NCI-H526 (cell line): ENCODE data around the gene PARVA.
A peak's percentile ranks its signal among the peaks of the same experiment; 100 is the strongest.

Experiments
- DNase-seq, 2 experiments: peaks; one replicate each; lab custom pipeline; 2025; lab: John Stamatoyannopoulos, UW

Gene PARVA

DNA sequence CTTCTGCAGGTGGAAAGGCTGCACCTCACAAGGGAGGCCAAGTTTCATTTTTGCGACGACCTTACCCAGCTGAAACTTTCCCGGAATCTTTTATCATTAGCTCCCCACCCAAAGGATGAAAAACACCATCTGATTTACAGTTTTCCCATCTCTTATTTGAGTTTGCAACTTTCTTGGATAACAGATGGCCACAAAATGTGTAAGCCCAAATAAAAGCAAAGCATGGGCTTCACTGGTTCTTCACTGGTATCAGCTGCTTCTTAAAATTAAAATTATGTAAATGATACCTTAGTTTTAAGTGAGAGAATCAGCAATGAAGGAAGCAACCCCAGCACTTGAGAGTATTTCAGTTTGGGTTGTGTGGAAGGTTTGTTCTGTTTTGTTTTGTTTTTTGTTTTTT lies 55.8 kb downstream of the PARVA start:
- no peak for DNase-seq

DNA sequence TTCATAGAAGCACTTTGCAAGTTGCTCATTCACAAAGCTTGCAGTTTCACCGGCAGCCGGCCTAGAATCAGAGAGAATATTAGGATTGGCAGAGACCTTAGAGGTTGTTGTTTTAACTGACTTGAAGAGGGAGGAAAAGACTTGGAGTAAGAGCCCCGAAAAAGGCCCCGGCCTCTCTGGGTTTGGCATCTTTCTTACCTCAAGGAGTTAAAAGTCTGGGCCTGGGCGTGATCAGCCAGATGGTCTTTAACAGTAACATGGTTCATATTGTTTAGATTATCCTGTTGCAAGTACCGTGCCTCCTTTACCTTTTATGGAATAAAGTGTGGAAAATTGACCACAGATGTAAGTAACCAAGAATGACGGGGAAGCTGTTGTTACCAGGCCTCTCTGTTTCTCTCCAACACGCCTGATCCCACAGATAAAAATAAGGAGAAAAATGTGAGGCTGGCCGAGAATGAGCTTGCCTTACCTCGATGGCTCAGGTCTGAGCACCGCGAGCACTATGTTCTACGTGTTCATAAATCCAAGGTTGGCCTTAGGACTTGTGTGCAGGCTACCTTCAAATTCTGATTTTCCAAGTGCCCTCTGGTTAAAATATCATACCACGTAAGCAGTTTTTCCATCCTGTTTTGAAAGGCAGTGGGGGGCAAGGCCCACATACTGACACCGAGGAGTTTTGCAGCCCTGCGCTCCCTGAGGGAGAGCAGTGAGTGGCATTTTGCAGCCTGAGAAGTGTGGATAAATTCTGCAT lies 56.4 kb downstream of the PARVA start:
- DNase-seq, result no peak

GRCh38 chr11:12434325-12434654 lies 56.9 kb downstream of the PARVA start:
- no peak for DNase-seq

- DNase-seq, result no peak
Observed at GRCh38 chr11:12435264-12435663, 57.9 kb downstream of the PARVA start.

DNA sequence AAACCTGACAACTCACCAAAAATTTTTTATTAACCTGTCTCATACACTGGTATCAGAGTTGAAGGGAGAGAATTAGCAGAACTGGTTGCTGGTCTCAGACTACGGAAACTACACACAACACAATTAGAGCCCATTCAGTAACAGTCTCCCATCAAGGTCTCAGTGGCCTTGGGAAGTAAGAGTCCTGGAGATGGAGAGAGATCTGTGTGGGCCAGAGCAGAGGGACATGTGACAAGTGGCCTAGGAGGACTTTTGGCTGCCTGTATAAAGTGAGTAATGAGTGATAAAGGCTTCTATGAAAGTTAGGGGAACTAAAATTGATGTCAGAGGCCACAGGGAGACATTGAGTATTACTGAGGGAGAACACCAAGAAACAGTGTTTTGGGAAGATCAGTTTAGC lies 58.9 kb downstream of the PARVA start:
- no peak for DNase-seq

DNA sequence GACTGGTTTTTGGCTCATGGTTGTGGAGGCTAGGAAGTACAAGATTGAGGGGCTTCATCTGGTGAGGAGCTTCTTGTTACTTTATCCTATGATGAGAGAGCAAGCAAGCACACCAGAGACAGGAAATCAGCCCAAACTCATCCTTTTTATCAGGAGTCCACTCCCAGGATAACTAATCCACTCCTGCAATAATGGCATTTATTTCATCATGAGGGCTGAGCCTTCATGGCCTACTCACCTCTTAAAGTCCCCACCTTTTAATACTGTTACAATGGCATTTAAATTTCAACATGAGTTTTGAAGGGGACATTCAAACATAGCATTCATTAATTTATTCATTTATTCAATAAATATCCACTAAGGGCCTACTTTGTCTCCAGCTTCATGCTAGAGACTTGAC lies 60.9 kb downstream of the PARVA start:
- DNase-seq, result no peak

GRCh38 chr11:12439615-12440014 lies 62.2 kb downstream of the PARVA start:
- peak; percentile 61 to 66 for DNase-seq

- DNase-seq, result no peak
Observed at GRCh38 chr11:12440565-12440964, 63.2 kb downstream of the PARVA start.

GRCh38 chr11:12441231-12441861 lies 64.0 kb downstream of the PARVA start:
- no peak for DNase-seq

GRCh38 chr11:12444601-12445000 lies 67.2 kb downstream of the PARVA start:
- DNase-seq, result no peak

DNA sequence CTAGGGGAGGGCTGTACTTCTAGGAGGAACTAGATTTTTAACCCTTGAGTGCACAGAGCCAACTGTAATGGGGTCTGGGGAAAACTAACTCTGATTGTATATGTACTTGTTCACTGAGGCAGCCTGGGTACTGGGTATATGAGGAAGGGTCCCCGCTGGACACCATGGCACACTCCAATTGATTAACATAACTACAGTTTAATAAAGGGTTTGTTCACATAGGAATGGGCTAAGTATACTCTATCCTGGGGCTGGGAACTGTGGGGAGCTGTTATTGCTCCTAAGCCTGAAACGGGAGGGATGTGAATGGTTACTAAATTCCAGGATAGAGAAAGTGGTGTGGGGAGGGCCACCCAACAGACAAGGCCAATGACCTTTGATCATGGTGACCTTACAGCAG lies 67.6 kb downstream of the PARVA start:
- DNase-seq, result no peak

DNA sequence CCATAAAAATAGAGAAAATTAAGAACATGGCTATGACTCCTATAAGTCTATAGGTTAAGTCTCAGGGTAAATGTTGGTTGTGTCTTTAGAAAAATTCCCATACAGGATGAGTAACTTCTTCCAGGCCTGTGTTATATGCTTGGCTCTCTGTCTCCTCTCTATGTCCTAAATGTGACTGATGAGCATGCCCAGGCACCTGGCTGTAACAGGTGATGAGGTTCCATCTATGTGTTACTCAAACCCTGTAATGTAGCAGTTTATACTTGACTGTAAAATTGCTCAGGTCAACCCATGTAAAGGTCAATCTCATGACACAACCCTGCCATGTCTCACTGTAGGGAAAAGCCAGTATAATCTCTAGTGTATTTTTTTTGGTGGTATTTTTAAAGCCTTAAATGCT lies 69.5 kb downstream of the PARVA start:
- DNase-seq, result no peak

DNA sequence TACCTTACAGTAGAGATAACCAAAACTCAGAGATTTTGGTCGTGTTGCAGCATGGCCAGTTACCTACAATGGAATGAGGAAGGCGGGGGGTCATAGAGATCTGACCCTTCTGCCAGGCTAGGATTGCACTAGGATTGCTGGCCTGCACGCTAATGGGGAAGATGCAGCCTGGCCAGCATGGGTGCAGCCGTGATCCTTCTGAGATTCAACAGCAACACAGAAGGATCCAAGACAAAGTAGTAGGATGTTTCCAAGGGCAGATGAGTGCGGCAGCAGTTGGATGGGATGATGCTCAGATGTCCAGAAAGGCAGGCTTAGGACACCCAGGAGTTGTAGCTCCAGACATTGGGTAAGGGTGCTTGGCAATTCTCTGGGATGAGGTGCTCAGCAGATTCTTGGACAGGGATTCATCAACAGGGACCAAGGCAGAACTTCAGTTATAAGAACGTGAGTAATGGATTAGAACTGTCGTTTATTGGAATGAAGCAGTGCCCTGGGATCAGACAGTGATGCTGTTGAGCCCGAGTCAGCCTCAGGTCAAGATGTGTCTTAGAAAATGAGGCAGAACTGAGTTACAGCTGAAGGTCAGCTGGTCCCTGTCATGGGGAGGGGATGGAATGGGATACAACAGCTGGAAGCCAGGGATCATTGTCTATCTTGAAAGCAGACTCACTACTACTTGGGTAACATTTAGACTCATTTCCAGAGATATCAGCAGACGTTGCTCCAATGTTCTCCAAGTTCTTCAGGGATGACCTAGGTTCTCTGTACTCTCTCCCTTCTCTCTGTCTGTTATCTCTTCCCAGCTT lies 71.0 kb downstream of the PARVA start:
- no peak for DNase-seq

DNA sequence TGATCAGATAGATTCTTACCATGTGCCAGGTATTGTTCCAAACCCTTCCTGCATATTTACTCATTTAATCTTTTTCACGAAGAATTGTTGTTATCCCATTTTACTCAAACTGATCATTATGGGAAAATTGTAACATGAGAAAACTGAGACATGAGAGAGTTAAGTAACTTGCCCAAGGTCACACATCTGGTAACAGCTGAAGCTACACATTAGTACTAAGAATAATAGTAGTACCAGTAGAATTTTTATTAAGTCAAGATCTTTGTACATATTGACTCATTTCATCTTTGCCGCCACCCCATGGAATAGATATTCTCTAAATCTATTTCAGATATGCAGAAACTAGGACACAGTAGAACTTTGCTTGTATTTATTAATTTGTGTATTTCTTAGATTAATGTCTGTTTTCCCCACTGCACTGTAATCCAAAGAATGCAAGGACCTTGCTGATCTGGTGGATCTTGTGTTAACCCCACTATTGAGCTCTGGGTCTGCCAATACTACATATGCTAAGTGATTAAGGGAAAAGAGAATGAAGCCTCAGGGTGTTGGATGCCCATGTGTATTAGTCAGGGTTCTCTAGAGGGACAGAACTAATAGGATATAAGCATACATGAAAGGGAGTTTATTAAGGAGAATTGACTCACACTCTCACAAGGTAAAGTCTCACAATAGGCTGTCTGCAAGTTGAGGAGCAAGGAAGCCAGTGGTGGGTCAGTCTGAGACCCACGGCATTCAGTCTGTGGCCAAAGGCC lies 72.8 kb downstream of the PARVA start:
- no peak for DNase-seq

GRCh38 chr11:12451179-12451814 lies 73.9 kb downstream of the PARVA start:
- no peak for DNase-seq

DNA sequence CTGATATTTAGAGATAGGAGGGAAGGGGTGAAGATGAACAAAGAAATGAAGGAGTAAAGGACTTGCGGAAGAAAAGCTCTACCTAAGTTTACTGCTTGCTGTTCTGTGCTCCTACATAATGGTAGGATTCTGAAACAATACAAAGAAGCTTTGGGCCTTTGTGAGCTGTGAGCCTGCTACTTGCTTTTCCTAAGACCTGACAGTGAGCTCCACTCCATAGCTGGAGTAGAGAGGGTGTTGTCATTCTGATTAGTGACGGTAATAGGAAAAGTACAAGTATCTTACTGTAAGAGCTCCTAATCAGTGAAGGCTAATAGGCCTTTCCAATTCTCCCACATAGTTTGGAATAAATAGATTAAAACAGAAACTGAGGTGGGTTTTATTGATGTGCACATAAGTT lies 75.9 kb downstream of the PARVA start:
- DNase-seq, result no peak

GRCh38 chr11:12454782-12455181 lies 77.4 kb downstream of the PARVA start:
- DNase-seq, result no peak

DNA sequence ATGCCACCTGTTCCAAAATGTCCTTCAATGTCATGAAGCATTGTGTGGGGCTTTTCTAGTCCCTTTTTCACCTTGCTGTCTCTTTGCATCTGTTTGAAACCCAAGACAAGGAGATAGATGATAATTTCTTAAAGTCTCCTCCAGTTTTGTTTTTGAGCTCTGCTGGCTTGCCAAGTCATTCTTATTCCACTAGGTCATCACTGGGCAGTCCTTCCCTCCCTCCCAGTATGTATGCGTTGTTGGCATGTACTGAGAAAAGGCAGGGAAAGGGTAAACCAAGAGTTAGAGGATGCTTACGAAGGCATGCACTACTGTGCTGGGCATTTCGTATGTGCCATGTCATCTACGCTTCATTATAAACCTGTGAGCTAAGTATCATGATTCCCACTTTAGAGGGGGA lies 78.6 kb downstream of the PARVA start:
- no peak for DNase-seq

- no peak for DNase-seq
Observed at GRCh38 chr11:12456651-12457579, 79.5 kb downstream of the PARVA start.

DNA sequence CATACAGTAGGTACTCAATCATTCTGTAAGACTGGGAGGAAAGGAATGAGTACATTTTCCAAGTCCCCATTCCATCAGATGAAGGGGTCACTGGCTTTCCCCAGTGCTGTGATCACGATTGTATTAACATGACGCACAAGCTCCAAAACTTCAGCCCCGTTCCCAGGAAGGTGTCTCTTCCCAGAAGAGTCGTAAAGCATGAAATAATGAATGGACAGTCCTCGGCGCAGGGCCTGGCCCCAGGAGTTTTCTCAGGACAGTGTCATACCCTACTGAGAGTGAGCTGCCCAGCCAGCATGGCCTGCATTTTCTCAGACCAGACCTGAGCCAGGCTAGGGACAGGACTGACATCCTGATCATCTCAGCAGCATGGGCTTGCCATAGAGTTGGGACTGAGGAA lies 80.7 kb downstream of the PARVA start:
- DNase-seq, result no peak

GRCh38 chr11:12459374-12459773 lies 82.0 kb downstream of the PARVA start:
- DNase-seq, result no peak
